GM06990 (cell line): ENCODE measurements around the gene PLXNB1.

ENCODE experiments used
- DNase-seq: peaks from one replicate; pipeline ENCODE4 v3.0.0-alpha.2; 2011; ENCODE audit not compliant: insufficient read length; ENCODE audit errors: extremely low read depth
- H3K27me3 ChIP-seq: replicated peaks from 2 replicates; pipeline ENCODE4 v1.6.0; 2011; ENCODE audit warnings: low read length; ENCODE audit not compliant: control insufficient read depth, insufficient read depth
- H3K36me3 ChIP-seq: 2 replicates; pipeline ENCODE4 v1.5.1; 2011; ENCODE audit warnings: low read length; ENCODE audit not compliant: control insufficient read depth, insufficient read depth
- H3K4me3 ChIP-seq: replicated peaks from 2 replicates; pipeline ENCODE4 v1.5.1; 2011; ENCODE audit warnings: low read depth, mild to moderate bottlenecking, control low read depth, low read length
- CTCF ChIP-seq: IDR thresholded peaks from 2 replicates; pipeline ENCODE4 v1.5.1; 2011; ENCODE audit warnings: low read length, control low read depth, mild to moderate bottlenecking, inconsistent platforms; ENCODE audit not compliant: insufficient read depth, poor library complexity, severe bottlenecking

PLXNB1 gene

GRCh38 chr3:48459773-48460516 is 30.1 kb upstream of the PLXNB1 start:
- H3K27me3 ChIP-seq, result no peaks in the 10 kb centered on the region
- no peak for TF ChIP-seq CTCF
- peaks cover 24% of the 10 kb centered on the region for H3K36me3 ChIP-seq
- no peak for DNase-seq
- H3K4me3 ChIP-seq, result no peak overlapping the region

DNA sequence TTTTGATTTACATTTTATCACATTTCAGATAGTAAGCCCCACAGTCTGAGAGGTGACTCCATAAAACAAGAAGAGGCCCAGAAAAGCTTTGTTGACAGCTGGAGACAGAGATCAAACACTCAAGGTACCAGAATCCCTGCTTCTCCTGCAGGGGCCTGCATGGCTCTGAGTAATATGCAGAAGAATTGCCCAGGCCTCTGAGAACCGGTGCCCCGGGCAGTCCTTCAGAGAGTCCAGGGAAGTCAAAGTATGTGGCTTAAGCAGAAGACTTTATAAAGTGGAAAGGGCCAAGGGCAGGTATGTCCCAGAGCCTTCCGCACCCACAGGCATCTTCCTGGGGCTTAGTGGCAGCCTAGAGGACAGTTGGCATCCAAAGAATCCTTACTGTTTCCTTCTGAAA is 29.4 kb upstream of the PLXNB1 start:
- peaks cover 22% of the 10 kb centered on the region for H3K36me3 ChIP-seq
- no peak for TF ChIP-seq CTCF
- no peak for DNase-seq
- H3K4me3 ChIP-seq, result no peak overlapping the region
- H3K27me3 ChIP-seq, result no peaks in the 10 kb centered on the region

- Histone ChIP-seq H3K4me3 (no peak overlapping the region), H3K27me3 (no peaks in the 10 kb centered on the region), H3K36me3 (peaks cover 21% of the 10 kb centered on the region)
- no peak for DNase-seq
- no peak for TF ChIP-seq CTCF
Measured at GRCh38 chr3:48456456-48456855, 26.6 kb upstream of the PLXNB1 start.

DNA sequence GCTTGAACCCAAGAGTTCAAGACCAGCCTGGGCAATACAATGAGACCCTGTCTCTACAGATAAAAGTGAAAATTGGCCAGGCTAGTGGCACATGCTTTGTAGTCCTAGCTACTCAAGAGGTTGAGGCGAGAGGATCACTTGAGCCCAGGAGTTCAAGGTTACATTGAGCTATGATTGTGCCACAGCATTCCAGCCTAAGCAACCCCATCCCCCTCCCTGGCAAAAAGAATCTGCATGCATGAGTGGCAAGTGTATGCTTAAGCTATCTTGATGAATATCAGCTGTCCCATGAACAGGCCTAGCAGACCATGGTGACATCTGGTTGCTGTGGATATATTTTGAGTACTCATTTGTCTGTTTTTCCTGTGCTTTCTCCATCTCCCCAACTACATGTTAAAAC is 21.4 kb upstream of the PLXNB1 start:
- TF ChIP-seq CTCF, result no peak
- no peaks in the 10 kb centered on the region for H3K27me3 ChIP-seq
- no peak overlapping the region for H3K4me3 ChIP-seq
- no peak for DNase-seq
- H3K36me3 ChIP-seq, result peaks cover 2% of the 10 kb centered on the region; the same call in 1 of the 2 replicates

GRCh38 chr3:48446425-48447193 is 16.7 kb upstream of the PLXNB1 start, which contains the start of gene ATRIP:
Gene ATRIP (plus strand): TSS chr3:48446737. CDS start chr3:48446846, 109 bp downstream.
- Histone ChIP-seq H3K27me3 (no peaks in the 10 kb centered on the region), H3K36me3 (peaks cover 12% of the 10 kb centered on the region), H3K4me3 (peak within 1 kb of the TSS; percentile 89)
- DNase-seq, result peak; percentile 91
- no peak for TF ChIP-seq CTCF
